Naive B cell (primary cell): ENCODE results near the gene NDEL1. TPM values are rescaled to one million over a fixed set of nuclear protein-coding genes. Genes with fewer than 3 reads are reported as not detected.
A peak's percentile ranks its signal among the peaks of the same experiment; 100 is the strongest.

ENCODE experiments used
- ATAC-seq, 2 donors: fragments of 150-1000 bp; cut with Tn5 transposase; 2 replicates each; pipeline ENCODE4 v1.10.0; 2021; ENCODE audit warnings: low read depth in 2 of 2, mild to moderate bottlenecking in 2 of 2, moderate library complexity in 2 of 2
- DNase-seq: peaks from one replicate; pipeline ENCODE4 v3.0.0; 2022
- H3K27ac Mint-ChIP-seq, 6 donors: one replicate each; pipeline ENCODE4 v1.8.0; 2020 to 2022; ENCODE audit warnings: mild to moderate bottlenecking in 6 of 6, mixed read lengths in 6 of 6, moderate library complexity in 5 of 6, inconsistent platforms in 2 of 6
- H3K27me3 Mint-ChIP-seq, 3 donors: one replicate each; pipeline ENCODE4 v1.8.0; 2021 to 2022; ENCODE audit warnings: mixed read lengths in 3 of 3, mild to moderate bottlenecking in 1 of 3
- H3K36me3 Mint-ChIP-seq, 2 donors: one replicate each; pipeline ENCODE4 v1.8.0; 2020 to 2022; ENCODE audit warnings: mixed read lengths in 2 of 2, inconsistent platforms in 1 of 2, mild to moderate bottlenecking in 1 of 2
- H3K4me1 Mint-ChIP-seq, 3 donors: one replicate each; pipeline ENCODE4 v1.8.0; 2020 to 2022; ENCODE audit warnings: mixed read lengths in 3 of 3, inconsistent platforms in 1 of 3, mild to moderate bottlenecking in 1 of 3, moderate library complexity in 1 of 3
- H3K4me3 Mint-ChIP-seq, 8 donors: one replicate each; pipeline ENCODE4 v1.8.0; 2020 to 2022; ENCODE audit warnings: mild to moderate bottlenecking in 8 of 8, mixed read lengths in 8 of 8, moderate library complexity in 8 of 8, inconsistent platforms in 2 of 8
- H3K9me3 Mint-ChIP-seq, 7 donors: one replicate each; pipeline ENCODE4 v1.8.0; 2020 to 2022; ENCODE audit warnings: mixed read lengths in 7 of 7, mild to moderate bottlenecking in 5 of 7, inconsistent platforms in 2 of 7, moderate library complexity in 1 of 7
- polyA plus RNA-seq, 6 donors: library from polyadenylated mRNA; unstranded; fragments of 300-500 nt; fragmentation: Illumina TruSeq; gene quantifications; one replicate each; pipeline ENCODE4 v1.2.3, GENCODE V29; 2021; ENCODE audit warnings: low read depth in 6 of 6

The NDEL1 gene
- polyA plus RNA-seq, 6 donors from 2014 or later, result 38.4 to 54.9 (median 44.6) TPM

- no peak for ATAC-seq
- no peak for DNase-seq
- Mint-ChIP-seq H3K4me3 (no peak overlapping the region), H3K4me1 (peaks cover 3 to 19% (median 16%) of the 10 kb centered on the region in 3 donors), H3K9me3 (no peaks in the 10 kb centered on the region), H3K27ac (no peak overlapping the region), H3K27me3 (no peaks in the 10 kb centered on the region), H3K36me3 (peaks cover 11 to 32% of the 10 kb centered on the region in 2 donors)
These were observed 30.8 kb downstream of the NDEL1 start for GRCh38 chr17:8466456-8466855.

GRCh38 chr17:8466873-8467272 lies 31.2 kb downstream of the NDEL1 start:
- no peak for ATAC-seq
- H3K9me3 Mint-ChIP-seq, result no peaks in the 10 kb centered on the region
- H3K27ac Mint-ChIP-seq, result peak overlapping the region in 2 of 6 donors; percentile 72 to 84
- H3K4me1 Mint-ChIP-seq, result peaks cover 4 to 19% (median 13%) of the 10 kb centered on the region in 3 donors
- no peaks in the 10 kb centered on the region for H3K27me3 Mint-ChIP-seq
- peaks cover 7 to 33% of the 10 kb centered on the region in 2 donors for H3K36me3 Mint-ChIP-seq
- no peak for DNase-seq
- no peak overlapping the region for H3K4me3 Mint-ChIP-seq

- DNase-seq (no peak), ATAC-seq (no peak)
- H3K27ac Mint-ChIP-seq, result no peak overlapping the region
- peak overlapping the region in 1 of 8 donors; percentile 52 for H3K4me3 Mint-ChIP-seq
- no peaks in the 10 kb centered on the region for H3K9me3 Mint-ChIP-seq
- H3K27me3 Mint-ChIP-seq, result no peaks in the 10 kb centered on the region
- H3K4me1 Mint-ChIP-seq, result peaks cover 4 to 19% (median 13%) of the 10 kb centered on the region in 3 donors
- H3K36me3 Mint-ChIP-seq, result peaks cover 7 to 33% of the 10 kb centered on the region in 2 donors
These were observed 31.8 kb downstream of the NDEL1 start for GRCh38 chr17:8467527-8467926.

- peak overlapping the region in 3 of 6 donors; percentile 32 to 59 (median 58) for H3K27ac Mint-ChIP-seq
- DNase-seq (no peak), ATAC-seq (no peak)
- peaks cover 4 to 18% (median 13%) of the 10 kb centered on the region in 3 donors for H3K4me1 Mint-ChIP-seq
- no peak overlapping the region for H3K4me3 Mint-ChIP-seq
- H3K9me3 Mint-ChIP-seq, result no peaks in the 10 kb centered on the region
- H3K36me3 Mint-ChIP-seq, result peaks cover 7 to 33% of the 10 kb centered on the region in 2 donors
- no peaks in the 10 kb centered on the region for H3K27me3 Mint-ChIP-seq
These were observed 32.4 kb downstream of the NDEL1 start for GRCh38 chr17:8468127-8468526.

- Mint-ChIP-seq H3K36me3 (peaks cover 10 to 35% of the 10 kb centered on the region in 2 donors), H3K27me3 (no peaks in the 10 kb centered on the region), H3K4me3 (no peak overlapping the region), H3K27ac (peak overlapping the region in 1 of 6 donors; percentile 28), H3K4me1 (peaks cover 4 to 11% (median 11%) of the 10 kb centered on the region in 3 donors), H3K9me3 (no peaks in the 10 kb centered on the region)
- DNase-seq (no peak), ATAC-seq (no peak)
These were observed 33.3 kb downstream of the NDEL1 start for GRCh38 chr17:8468980-8469379.

- H3K27ac Mint-ChIP-seq, result peak overlapping the region in 1 of 6 donors; percentile 78
- H3K4me3 Mint-ChIP-seq, result peak overlapping the region in 1 of 8 donors; percentile 37
- H3K4me1 Mint-ChIP-seq, result peaks cover 4% of the 10 kb centered on the region in 3 donors
- ATAC-seq (no peak), DNase-seq (no peak)
- H3K9me3 Mint-ChIP-seq, result no peaks in the 10 kb centered on the region
- no peaks in the 10 kb centered on the region for H3K27me3 Mint-ChIP-seq
- H3K36me3 Mint-ChIP-seq, result peaks cover 17 to 36% of the 10 kb centered on the region in 2 donors
These were observed 34.3 kb downstream of the NDEL1 start for GRCh38 chr17:8469964-8470363.

GRCh38 chr17:8470447-8471047 lies 34.9 kb downstream of the NDEL1 start:
- DNase-seq (no peak), ATAC-seq (no peak)
- Mint-ChIP-seq H3K4me1 (peaks cover under 1 to 4% (median 4%) of the 10 kb centered on the region in 3 donors), H3K36me3 (peaks cover 21 to 38% of the 10 kb centered on the region in 2 donors), H3K9me3 (no peaks in the 10 kb centered on the region), H3K27ac (peak overlapping the region in 1 of 6 donors; percentile 31), H3K4me3 (no peak overlapping the region), H3K27me3 (no peaks in the 10 kb centered on the region)

GRCh38 chr17:8472663-8473062 lies 37.0 kb downstream of the NDEL1 start:
- Mint-ChIP-seq H3K4me3 (no peak overlapping the region), H3K36me3 (peaks cover 22 to 45% of the 10 kb centered on the region in 2 donors), H3K4me1 (peaks cover 4 to 8% (median 6%) of the 10 kb centered on the region in 3 donors), H3K9me3 (no peaks in the 10 kb centered on the region), H3K27ac (peak overlapping the region in 2 of 6 donors; percentile 7 to 10), H3K27me3 (no peaks in the 10 kb centered on the region)
- no peak for ATAC-seq
- no peak for DNase-seq

GRCh38 chr17:8473451-8474192 lies 37.9 kb downstream of the NDEL1 start:
- Mint-ChIP-seq H3K9me3 (no peaks in the 10 kb centered on the region), H3K27me3 (no peaks in the 10 kb centered on the region), H3K4me1 (peaks cover 4 to 6% (median 4%) of the 10 kb centered on the region in 3 donors), H3K4me3 (no peak overlapping the region), H3K36me3 (peaks cover 15 to 37% of the 10 kb centered on the region in 2 donors), H3K27ac (peak overlapping the region in 1 of 6 donors; percentile 81)
- DNase-seq (no peak), ATAC-seq (no peak)

GRCh38 chr17:8474826-8475225 lies 39.1 kb downstream of the NDEL1 start:
- Mint-ChIP-seq H3K4me1 (peaks cover 4 to 6% (median 4%) of the 10 kb centered on the region in 3 donors), H3K36me3 (peaks cover 15 to 37% of the 10 kb centered on the region in 2 donors), H3K4me3 (no peak overlapping the region), H3K27me3 (no peaks in the 10 kb centered on the region), H3K9me3 (no peaks in the 10 kb centered on the region), H3K27ac (no peak overlapping the region)
- ATAC-seq, result no peak
- no peak for DNase-seq

GRCh38 chr17:8475227-8475626 lies 39.5 kb downstream of the NDEL1 start:
- no peak overlapping the region for H3K27ac Mint-ChIP-seq

GRCh38 chr17:8475781-8476180 lies 40.1 kb downstream of the NDEL1 start:
- DNase-seq (no peak), ATAC-seq (no peak)
- no peaks in the 10 kb centered on the region for H3K27me3 Mint-ChIP-seq
- H3K9me3 Mint-ChIP-seq, result no peaks in the 10 kb centered on the region
- no peak overlapping the region for H3K27ac Mint-ChIP-seq
- peaks cover 4 to 8% (median 4%) of the 10 kb centered on the region in 3 donors for H3K4me1 Mint-ChIP-seq
- peaks cover 15 to 37% of the 10 kb centered on the region in 2 donors for H3K36me3 Mint-ChIP-seq
- H3K4me3 Mint-ChIP-seq, result no peak overlapping the region

More at GRCh38 chr17:8475227-8475626, 39.5 kb downstream of the NDEL1 start:
- ATAC-seq, result no peak
- Mint-ChIP-seq H3K4me1 (peaks cover 4 to 6% (median 4%) of the 10 kb centered on the region in 3 donors), H3K9me3 (no peaks in the 10 kb centered on the region), H3K4me3 (no peak overlapping the region), H3K27me3 (no peaks in the 10 kb centered on the region), H3K36me3 (peaks cover 15 to 37% of the 10 kb centered on the region in 2 donors)
- no peak for DNase-seq

- Mint-ChIP-seq H3K36me3 (peaks cover 15 to 31% of the 10 kb centered on the region in 2 donors), H3K4me1 (peaks cover 0 to 9% (median 4%) of the 10 kb centered on the region in 3 donors), H3K4me3 (peak overlapping the region in 1 of 8 donors; percentile 35), H3K27me3 (no peaks in the 10 kb centered on the region), H3K9me3 (no peaks in the 10 kb centered on the region), H3K27ac (peak overlapping the region in 1 of 6 donors; percentile 32)
- ATAC-seq (no peak), DNase-seq (no peak)
These were observed 41.1 kb downstream of the NDEL1 start for GRCh38 chr17:8476741-8477140.

GRCh38 chr17:8477171-8477570 lies 41.5 kb downstream of the NDEL1 start:
- H3K9me3 Mint-ChIP-seq, result no peaks in the 10 kb centered on the region
- no peak for ATAC-seq

More at GRCh38 chr17:8477171-8477570, 41.5 kb downstream of the NDEL1 start:
- peaks cover 15 to 31% of the 10 kb centered on the region in 2 donors for H3K36me3 Mint-ChIP-seq
- peaks cover 0 to 9% (median 4%) of the 10 kb centered on the region in 3 donors for H3K4me1 Mint-ChIP-seq
- peak overlapping the region in 1 of 8 donors; percentile 35 for H3K4me3 Mint-ChIP-seq
- DNase-seq, result no peak
- peak overlapping the region in 1 of 6 donors; percentile 32 for H3K27ac Mint-ChIP-seq
- no peaks in the 10 kb centered on the region for H3K27me3 Mint-ChIP-seq
